K562 (cell line): ENCODE results near the gene PTGES3. TPM values are rescaled to one million over a fixed set of nuclear protein-coding genes. Genes with fewer than 3 reads are reported as not detected.

ENCODE experiments used
- CLOCK ChIP-seq: fragments of 250-450 bp; sonication (Bioruptor Pico); IDR thresholded peaks from 2 replicates; pipeline ENCODE4 v1.4.0; 2020; ENCODE audit warnings: mild to moderate bottlenecking, moderate library complexity, borderline replicate concordance
- DACH1 ChIP-seq: fragments of 450-650 bp; IDR thresholded peaks from 2 replicates; pipeline ENCODE4 v1.6.1; 2018; ENCODE audit not compliant: partially characterized antibody
- DNMT1 ChIP-seq: fragments of 450-650 bp; IDR thresholded peaks from 2 replicates; pipeline ENCODE4 v1.6.1; 2016; ENCODE audit warnings: antibody characterized with exemption, mild to moderate bottlenecking
- EHMT2 ChIP-seq: fragments of 450-650 bp; IDR thresholded peaks from 2 replicates; pipeline ENCODE4 v1.6.1; 2018; ENCODE audit warnings: antibody characterized with exemption
- GTF2B ChIP-seq: IDR thresholded peaks from 2 replicates; pipeline ENCODE4 v1.6.1; 2011; ENCODE audit not compliant: insufficient read length; ENCODE audit errors: extremely low read depth
- NCOA1 ChIP-seq: fragments of 450-650 bp; IDR thresholded peaks from 2 replicates; pipeline ENCODE4 v1.6.1; 2016; ENCODE audit warnings: low read depth
- SMAD3 ChIP-seq: fragments of 450-650 bp; formaldehyde crosslinking; conservative IDR thresholded peaks from 2 replicates; pipeline ENCODE4 v1.4.0; 2020; ENCODE audit warnings: mild to moderate bottlenecking
- ZEB2 ChIP-seq: fragments of 450-650 bp; IDR thresholded peaks from 2 replicates; pipeline ENCODE4 v1.6.1; 2016
- ZNF121 ChIP-seq: sonication (generic); formaldehyde crosslinking; conservative IDR thresholded peaks from 2 replicates; pipeline ENCODE4 v1.8.0; 2022; ENCODE audit warnings: missing genetic modification reagents
- ZNF134 ChIP-seq: fragments of 250-450 bp; sonication (Bioruptor Pico); conservative IDR thresholded peaks from 2 replicates; pipeline ENCODE4 v1.4.0; 2020
- ZNF263 ChIP-seq: sonication (generic); formaldehyde crosslinking; IDR thresholded peaks from 2 replicates; pipeline ENCODE4 v1.8.0; 2022; ENCODE audit warnings: mild to moderate bottlenecking, missing genetic modification reagents, borderline replicate concordance
- ZNF551 ChIP-seq: fragments of 250-450 bp; sonication (Bioruptor Pico); IDR thresholded peaks from 2 replicates; pipeline ENCODE4 v1.5.0; 2021; ENCODE audit warnings: mild to moderate bottlenecking, moderate library complexity
- ZNF696 ChIP-seq: fragments of 250-450 bp; sonication (Bioruptor Pico); conservative IDR thresholded peaks from 2 replicates; pipeline ENCODE4 v1.4.0; 2020; ENCODE audit warnings: mild to moderate bottlenecking, moderate library complexity
- polyA plus RNA-seq, 8 experiments: library from polyadenylated mRNA; depleted of rRNA in 4 of 8; stranded (reverse) in 5 of 8; unstranded in 3 of 8; fragments of >200 nt; fragmentation: Nextera tagmentation in 2 of 8; fragmentation: Illumina TruSeq in 1 of 8; extraction: Ambion mirVana in 2 of 8; extraction: Trizol in 1 of 8; gene quantifications; 2 replicates each; pipeline versions ENCODE4 v1.2.1 to v1.2.3, GENCODE V29; 2011 to 2014; ENCODE audit warnings: inconsistent platforms in 1 of 8, missing spikeins in 1 of 8
- total RNA-seq, 7 experiments: library from RNA; depleted of rRNA in 6 of 7; stranded (reverse); fragments of >200 nt in 6 of 7; fragmentation: Illumina TruSeq in 2 of 7; extraction: Trizol in 2 of 7; gene quantifications; 2 replicates each; pipeline versions ENCODE4 v1.2.1 to v1.2.3, GENCODE V29; 2011 to 2021; ENCODE audit warnings: low replicate concordance in 1 of 7
- TF ChIP-seq, protein P1 (sequence below), 2 experiments: IDR thresholded peaks; 2 replicates each; pipeline ENCODE4 v1.6.1; 2011; ENCODE audit warnings: borderline replicate concordance in 1 of 2, control low read depth in 1 of 2, low read depth in 1 of 2, low read length in 1 of 2, mild to moderate bottlenecking in 1 of 2, mixed read lengths in 1 of 2, moderate library complexity in 1 of 2; ENCODE audit not compliant: insufficient read depth in 1 of 2, insufficient read length in 1 of 2, poor library complexity in 1 of 2, severe bottlenecking in 1 of 2; ENCODE audit errors: extremely low read depth in 1 of 2
- TF ChIP-seq, protein P2 (sequence below): fragments of 450-650 bp; IDR thresholded peaks from 2 replicates; pipeline ENCODE4 v1.6.1; 2018; ENCODE audit not compliant: partially characterized antibody

Gene PTGES3
- total and polyA plus RNA-seq, 9 of the 15 experiments (the other 6 are each of a cell fraction or from before 2014, with no cell fraction given), result 163 to 501 (median 213) TPM

DNA sequence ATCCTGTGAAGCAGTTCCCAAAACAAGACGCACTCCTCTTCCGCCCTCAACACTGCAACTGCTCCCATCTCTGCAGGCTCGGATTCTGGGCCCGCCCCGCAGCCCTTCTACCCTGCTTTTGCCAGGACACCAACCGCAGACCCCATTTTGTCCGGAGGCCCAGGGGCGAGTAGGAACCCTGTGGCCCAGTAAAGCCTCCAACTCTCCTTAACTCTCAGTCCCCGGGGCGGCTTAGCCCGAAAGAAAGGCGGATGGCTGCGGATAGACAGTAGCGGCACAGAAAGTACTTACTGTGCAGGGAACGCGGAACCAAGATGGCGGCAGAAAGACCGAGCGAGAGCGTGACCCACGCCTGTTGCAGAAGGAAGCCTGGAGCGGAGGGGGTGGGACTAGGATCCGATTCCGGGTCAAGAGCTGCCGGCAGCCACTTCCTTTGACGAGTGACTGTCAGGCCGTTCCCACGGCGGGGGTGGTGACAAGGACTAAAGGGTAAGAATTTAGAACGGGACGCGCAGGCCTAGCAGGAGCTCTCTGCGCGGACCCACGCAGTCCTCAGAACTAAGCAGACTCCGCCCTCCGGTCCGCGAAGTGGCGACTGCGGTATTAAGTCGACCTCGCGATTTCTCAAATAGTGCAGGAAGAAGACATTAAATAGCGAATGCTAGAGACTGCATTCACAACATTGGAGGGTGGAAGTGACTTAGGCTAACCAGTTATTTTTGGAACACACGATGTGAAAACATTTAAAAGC, 37.1 kb upstream of the PTGES3 start, which contains the start of gene NACA (continued):
- TF ChIP-seq, protein P1, sequence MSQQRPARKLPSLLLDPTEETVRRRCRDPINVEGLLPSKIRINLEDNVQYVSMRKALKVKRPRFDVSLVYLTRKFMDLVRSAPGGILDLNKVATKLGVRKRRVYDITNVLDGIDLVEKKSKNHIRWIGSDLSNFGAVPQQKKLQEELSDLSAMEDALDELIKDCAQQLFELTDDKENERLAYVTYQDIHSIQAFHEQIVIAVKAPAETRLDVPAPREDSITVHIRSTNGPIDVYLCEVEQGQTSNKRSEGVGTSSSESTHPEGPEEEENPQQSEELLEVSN (IDR thresholded peaks at IDR 0.05; ENCODE audit: borderline replicate concordance in 1 of 2, extremely low read depth in 1 of 2, insufficient read depth in 1 of 2, insufficient read length in 1 of 2, low read depth in 1 of 2, low read length in 1 of 2, poor library complexity in 1 of 2, severe bottlenecking in 1 of 2), result peak in 1 of 2 experiments; percentile 13
- TF ChIP-seq ZNF263 (CRISPR knock-in tag) (peak; percentile 71), CLOCK (CRISPR knock-in tag) (no peak), ZNF134 (CRISPR knock-in tag) (0 out of 2 replicates have a peak, but pooled peaks have one; percentile 39), SMAD3 (CRISPR knock-in tag) (0 out of 2 replicates have a peak, but pooled peaks have one; percentile 19), ZNF121 (CRISPR knock-in tag) (no peak), GTF2B (no peak), ZNF551 (no peak; the same call in 1 of the 2 replicates), ZEB2 (no peak), NCOA1 (peak; percentile 41), ZNF696 (CRISPR knock-in tag) (no peak), DNMT1 (no peak), EHMT2 (no peak), DACH1 (no peak)
- TF ChIP-seq, protein P2, sequence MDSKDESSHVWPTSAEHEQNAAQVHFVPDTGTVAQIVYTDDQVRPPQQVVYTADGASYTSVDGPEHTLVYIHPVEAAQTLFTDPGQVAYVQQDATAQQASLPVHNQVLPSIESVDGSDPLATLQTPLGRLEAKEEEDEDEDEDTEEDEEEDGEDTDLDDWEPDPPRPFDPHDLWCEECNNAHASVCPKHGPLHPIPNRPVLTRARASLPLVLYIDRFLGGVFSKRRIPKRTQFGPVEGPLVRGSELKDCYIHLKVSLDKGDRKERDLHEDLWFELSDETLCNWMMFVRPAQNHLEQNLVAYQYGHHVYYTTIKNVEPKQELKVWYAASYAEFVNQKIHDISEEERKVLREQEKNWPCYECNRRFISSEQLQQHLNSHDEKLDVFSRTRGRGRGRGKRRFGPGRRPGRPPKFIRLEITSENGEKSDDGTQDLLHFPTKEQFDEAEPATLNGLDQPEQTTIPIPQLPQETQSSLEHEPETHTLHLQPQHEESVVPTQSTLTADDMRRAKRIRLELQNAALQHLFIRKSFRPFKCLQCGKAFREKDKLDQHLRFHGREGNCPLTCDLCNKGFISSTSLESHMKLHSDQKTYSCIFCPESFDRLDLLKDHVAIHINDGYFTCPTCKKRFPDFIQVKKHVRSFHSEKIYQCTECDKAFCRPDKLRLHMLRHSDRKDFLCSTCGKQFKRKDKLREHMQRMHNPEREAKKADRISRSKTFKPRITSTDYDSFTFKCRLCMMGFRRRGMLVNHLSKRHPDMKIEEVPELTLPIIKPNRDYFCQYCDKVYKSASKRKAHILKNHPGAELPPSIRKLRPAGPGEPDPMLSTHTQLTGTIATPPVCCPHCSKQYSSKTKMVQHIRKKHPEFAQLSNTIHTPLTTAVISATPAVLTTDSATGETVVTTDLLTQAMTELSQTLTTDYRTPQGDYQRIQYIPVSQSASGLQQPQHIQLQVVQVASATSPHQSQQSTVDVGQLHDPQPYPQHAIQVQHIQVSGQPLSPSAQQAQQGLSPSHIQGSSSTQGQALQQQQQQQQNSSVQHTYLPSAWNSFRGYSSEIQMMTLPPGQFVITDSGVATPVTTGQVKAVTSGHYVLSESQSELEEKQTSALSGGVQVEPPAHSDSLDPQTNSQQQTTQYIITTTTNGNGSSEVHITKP, result peak; percentile 61
